Measurements from ENCODE around the gene SLC22A17.

Gene SLC22A17

DNA sequence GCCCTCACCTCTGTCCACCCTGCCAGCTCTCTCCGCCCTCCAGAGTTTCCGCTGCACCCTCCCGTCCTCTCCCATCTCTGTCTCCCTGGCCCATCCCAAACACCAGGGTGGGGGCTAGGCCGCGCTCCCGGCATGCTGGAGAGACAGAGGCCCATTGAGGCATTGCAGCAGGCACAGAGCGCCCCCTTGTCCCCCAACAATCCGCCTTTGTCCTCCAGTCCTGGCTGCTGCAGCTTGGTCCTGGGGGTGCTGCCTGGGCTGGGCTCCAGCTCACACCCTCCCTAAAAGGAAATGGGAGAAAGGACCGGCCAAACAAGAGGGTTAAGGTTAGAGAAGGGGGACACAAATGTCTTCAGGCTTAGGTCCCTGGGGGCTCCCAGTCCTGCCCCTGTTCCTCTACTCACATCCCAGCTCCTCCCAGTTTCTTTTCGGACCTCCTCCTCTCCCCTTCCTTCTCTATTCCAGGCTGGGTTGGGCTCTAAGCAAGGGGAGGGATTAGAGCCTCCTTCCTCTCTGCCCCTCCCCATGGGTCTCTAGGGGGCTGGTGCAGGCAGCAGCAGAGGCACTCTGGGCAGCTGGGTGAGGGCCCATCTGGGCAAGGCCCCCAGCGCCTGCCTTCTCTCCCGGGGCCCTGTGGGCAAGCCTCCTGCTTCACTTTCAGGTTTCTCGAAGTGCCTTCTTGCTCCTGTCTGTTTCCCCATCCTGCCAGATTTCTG is 24.0 kb upstream of the SLC22A17 start, which contains the start of gene CMTM5:
Gene CMTM5, plus strand, starts transcription at position 565 of the 716 bp plus-strand sequence. CDS start 206 bp downstream, outside the sequence.
- DNase-seq (ENCODE audit: low read depth), result no peak
- TF ChIP-seq CTCF (IDR thresholded peaks at IDR 0.05; ENCODE audit: low read length, missing control alignments), result no peak
- H3K4me3 ChIP-seq (replicated peaks; ENCODE audit: low read depth, low read length), result no peak within 1 kb of the TSS

GRCh38 chr14:23375527-23376251 is 23.0 kb upstream of the SLC22A17 start:
- H3K4me3 ChIP-seq (replicated peaks; ENCODE audit: low read depth, low read length), result no peak overlapping the region
- TF ChIP-seq CTCF (IDR thresholded peaks at IDR 0.05; ENCODE audit: low read length, missing control alignments), result no peak
- DNase-seq (ENCODE audit: low read depth), result no peak

- DNase-seq (ENCODE audit: low read depth), result no peak
- no peak for TF ChIP-seq CTCF (IDR thresholded peaks at IDR 0.05; ENCODE audit: low read length, missing control alignments)
Observed at GRCh38 chr14:23373041-23373440, 20.4 kb upstream of the SLC22A17 start.

GRCh38 chr14:23372509-23372908 is 19.8 kb upstream of the SLC22A17 start, which contains the start of gene IL25:
IL25 (plus strand) TSS chr14:23372809.
- TF ChIP-seq CTCF (IDR thresholded peaks at IDR 0.05; ENCODE audit: low read length, missing control alignments), result no peak
- H3K4me3 ChIP-seq (replicated peaks; ENCODE audit: low read depth, low read length), result no peak within 1 kb of the TSS
- no peak for DNase-seq (ENCODE audit: low read depth)

More at GRCh38 chr14:23373041-23373440, 20.4 kb upstream of the SLC22A17 start:
- H3K4me3 ChIP-seq (replicated peaks; ENCODE audit: low read depth, low read length), result no peak overlapping the region

- no peak overlapping the region for H3K4me3 ChIP-seq (replicated peaks; ENCODE audit: low read depth, low read length)
- DNase-seq (ENCODE audit: low read depth), result no peak
- TF ChIP-seq CTCF (IDR thresholded peaks at IDR 0.05; ENCODE audit: low read length, missing control alignments), result no peak
Observed at GRCh38 chr14:23371865-23372264, 19.2 kb upstream of the SLC22A17 start.

GRCh38 chr14:23370221-23370620 is 17.5 kb upstream of the SLC22A17 start:
- no peak overlapping the region for H3K4me3 ChIP-seq (replicated peaks; ENCODE audit: low read depth, low read length)
- no peak for DNase-seq (ENCODE audit: low read depth)
- no peak for TF ChIP-seq CTCF (IDR thresholded peaks at IDR 0.05; ENCODE audit: low read length, missing control alignments)

Measured in fibroblast of pulmonary artery (primary cell).